Hindlimb muscle (tissue), 1 donor: ENCODE data around the gene KIF26B. TPM values are rescaled to one million over a fixed set of nuclear protein-coding genes. Genes with fewer than 3 reads are reported as not detected.

ENCODE experiments used
- DNase-seq: peaks from one replicate; pipeline ENCODE4 v3.0.0-alpha.2; 2013
- polyA plus RNA-seq: library from polyadenylated mRNA; unstranded; fragments of 120-200 nt; gene quantifications from one replicate; pipeline ENCODE4 v1.2.1, GENCODE V29; 2013; ENCODE audit not compliant: insufficient read length

KIF26B gene
- polyA plus RNA-seq, 1 donor: 0.99 TPM

DNA sequence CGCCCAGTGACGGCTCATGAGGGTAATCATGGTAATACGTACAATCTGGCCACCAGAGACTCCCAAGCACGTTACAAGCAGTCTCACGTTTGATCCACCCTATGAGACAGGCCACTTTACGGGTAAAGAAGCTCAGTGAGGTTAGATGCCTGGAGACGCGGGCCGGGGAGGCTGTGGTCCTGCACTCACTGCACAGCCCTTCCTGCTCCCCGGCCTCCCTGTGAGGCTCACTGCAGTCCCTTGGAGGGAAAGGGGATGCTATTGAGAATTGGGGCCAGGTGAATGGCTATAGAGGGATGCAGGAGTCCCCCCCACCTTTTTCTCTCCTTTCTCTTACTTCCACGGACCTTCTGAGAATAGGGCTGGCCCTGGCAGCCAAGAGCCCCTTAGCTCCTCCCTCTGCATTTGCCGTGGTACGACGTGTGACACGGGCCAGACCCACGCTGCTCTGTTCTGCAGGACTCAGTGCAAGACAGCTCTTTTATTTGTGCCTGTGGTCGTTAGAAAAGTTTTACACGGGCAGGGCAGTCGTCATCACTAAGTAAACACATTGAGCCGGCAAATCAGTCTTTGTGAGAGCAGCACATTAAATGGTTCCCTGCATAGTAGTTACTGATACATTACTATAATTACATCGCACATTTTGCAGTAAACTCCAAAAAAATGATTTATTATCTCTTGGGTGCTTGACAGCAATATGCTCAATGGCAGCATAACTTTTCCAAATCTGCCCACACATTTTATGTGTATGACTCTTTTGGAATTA lies 18.8 kb downstream of the KIF26B start:
- no peak for DNase-seq

DNA sequence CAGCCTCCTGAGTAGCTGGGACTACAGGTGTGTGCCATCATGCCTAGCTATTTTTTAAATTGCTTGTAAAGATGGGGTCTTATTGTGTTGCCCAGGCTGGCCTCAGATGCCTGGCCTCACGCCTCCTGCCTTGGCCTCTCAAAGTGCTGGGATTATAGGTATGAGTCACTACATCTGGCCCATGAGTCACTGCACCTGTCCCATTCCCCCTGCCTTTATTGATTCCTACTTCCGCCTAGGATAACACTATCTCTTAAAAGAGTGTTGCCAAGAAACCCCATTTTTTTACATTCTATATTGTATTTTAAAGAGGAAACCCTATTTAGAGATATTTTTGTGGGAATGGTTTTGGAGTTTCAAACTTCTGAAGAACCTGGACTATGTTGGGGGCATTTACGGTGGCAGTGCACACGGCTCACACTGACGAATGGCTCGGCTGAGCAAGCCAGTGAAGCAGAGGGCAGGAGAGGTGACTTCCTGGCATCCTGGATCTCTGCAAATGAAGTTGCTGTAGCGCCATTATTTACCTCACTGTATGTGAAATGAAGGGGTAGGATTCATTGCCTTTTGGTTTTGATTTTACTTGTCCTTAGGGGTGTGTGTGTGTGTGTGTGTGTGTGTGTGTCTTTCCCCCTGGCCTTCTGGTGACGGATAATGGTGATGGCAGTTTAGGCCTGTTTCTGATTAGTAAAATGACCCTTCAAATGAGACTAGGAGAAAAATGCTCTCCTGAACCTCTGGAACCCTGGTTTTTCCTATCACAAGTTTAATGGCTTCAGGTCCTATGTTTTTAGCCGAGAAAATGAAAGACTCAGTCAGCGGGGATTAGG lies 22.5 kb downstream of the KIF26B start:
- DNase-seq: no peak

DNA sequence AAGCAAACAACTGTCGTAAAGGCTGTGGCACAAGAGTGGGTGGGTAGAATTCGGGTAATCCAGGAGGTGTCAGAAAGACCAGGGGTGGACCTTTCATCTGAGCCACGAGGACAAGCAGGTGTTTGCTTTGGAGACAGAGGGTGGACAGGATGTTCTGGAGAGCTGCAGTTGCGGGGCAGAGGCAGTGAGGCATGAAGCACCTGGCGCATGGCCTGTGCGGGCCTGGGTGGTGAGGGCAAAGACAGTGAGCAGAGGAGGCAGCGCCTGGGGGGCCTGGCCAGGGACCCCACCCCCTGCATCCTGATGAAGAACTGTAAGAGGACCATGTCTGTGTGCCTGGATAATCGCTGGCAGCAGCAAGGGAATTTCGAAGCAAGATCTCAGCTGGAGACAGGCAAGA lies 24.9 kb downstream of the KIF26B start:
- no peak for DNase-seq

DNA sequence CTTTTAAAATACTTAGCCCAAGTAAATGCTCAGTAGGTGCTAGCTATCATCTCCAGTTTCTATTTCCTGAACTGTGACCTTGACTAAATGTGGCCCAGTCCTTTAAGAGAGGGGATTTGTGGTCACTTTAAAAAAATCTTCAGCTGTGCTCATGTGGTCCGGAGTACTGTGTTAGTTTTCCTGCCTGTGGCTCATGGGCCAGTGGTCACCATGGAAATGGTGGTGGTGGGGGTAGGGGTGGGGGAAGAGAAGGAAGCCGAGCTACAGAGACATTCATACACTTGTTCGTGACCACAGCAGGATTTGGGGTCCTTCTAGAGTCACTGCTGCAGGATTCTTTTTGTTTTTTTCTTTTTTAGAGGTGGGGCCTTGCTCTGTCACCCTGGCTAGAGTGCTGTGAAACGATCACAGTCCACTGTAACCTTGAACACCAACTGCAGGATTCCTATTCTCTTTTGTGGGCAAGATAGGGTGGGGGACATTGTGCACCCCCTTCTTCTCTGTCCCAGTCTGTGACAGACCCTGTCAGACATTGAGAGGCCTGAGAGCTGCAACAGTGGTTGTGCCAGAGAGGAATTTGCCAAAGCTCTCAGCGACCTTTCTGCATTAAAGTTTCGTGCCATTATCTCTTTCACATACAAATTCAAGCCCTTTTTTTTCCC lies 25.8 kb downstream of the KIF26B start:
- no peak for DNase-seq

DNA sequence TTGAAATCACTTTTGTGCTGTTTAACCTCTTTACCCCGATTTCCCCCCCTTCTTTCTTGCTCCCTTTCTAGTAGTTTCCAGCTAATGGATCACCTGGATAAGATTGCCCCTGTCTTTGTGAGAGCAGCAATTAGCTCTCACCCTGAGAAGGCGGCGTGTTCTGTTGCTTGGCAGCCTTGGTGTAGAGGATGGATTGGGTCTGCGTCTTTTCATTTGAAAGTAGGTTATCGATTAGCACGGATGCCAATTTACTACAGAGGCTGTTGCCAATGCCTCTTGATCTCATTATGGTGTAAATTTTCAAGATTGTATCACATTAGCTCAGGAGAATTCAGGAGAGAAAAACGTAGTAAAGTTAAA lies 26.4 kb downstream of the KIF26B start:
- DNase-seq: no peak

DNA sequence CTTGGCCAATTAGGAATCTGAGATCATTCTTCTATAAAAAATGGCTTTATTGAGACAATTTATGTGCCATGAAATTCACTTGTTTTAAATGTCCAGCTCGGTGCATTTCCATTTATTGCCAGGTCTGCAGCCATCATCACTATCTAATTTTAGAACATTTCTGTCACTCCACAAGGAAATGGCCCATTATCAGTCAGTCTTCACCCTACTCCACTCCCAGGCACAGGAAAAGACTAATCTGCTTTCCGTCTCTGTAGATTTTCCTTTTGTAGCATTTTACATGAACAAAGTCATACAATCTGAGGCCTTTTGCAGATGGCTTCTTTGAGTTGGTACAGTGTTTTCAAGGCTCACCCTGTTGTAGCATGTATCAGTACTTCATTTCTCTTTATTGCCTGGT lies 27.2 kb downstream of the KIF26B start:
- no peak for DNase-seq

DNA sequence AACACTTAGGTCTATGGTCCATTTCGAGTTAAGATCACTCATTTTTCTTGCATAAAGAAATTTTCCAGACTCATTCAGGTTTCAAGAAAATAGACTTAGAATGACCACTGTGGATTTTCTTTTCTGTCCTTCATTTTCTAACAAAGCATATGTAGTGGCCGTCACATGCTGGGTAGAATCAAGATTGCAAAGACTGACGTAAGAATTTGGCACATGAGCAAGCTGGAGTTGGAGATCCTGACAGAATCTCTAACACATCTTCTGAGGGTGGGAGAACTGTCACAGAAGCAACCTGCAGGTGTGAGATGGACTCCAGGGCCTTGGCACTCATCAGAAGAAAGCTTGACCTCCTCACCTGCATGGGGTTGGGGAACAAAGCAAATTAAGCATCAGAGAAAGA lies 28.6 kb downstream of the KIF26B start:
- DNase-seq: no peak

DNA sequence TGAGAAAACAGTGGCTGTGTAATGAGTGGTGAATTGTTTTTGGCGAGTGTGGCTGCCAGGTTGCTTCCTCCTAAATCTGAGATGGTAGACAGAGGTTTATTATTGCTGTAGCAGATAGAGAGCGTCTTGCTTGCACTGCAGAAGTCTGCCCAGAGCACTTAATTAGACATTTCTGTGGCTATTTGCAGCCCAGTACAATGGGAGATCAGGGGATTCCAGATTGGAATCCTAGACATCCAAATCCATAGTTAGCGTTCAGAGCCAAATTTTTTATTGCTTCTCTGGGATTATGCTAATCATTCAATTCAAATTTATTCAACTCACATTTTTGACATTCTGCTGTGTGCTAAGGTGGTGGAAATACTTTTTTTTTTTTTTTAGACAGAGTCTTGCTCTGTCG lies 30.0 kb downstream of the KIF26B start:
- no peak for DNase-seq

DNA sequence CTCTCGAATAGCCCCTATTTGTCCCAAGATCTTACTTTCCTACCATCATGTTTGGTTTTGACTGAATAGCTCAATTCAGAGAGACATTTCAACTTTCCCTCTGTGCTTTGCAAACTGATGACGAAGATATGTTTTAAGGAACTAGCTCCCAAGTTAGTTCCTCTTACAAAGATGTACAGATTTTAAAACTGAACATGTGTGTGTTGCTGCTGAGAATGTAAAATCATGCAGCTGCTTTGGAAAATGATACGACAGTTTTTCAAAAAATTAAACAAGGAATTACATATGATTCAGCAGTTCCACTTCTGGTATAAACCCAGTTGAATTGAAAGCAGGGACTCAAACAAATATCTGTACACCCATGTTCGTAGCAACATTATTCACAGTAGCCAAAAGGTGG lies 33.6 kb downstream of the KIF26B start:
- DNase-seq: no peak

DNA sequence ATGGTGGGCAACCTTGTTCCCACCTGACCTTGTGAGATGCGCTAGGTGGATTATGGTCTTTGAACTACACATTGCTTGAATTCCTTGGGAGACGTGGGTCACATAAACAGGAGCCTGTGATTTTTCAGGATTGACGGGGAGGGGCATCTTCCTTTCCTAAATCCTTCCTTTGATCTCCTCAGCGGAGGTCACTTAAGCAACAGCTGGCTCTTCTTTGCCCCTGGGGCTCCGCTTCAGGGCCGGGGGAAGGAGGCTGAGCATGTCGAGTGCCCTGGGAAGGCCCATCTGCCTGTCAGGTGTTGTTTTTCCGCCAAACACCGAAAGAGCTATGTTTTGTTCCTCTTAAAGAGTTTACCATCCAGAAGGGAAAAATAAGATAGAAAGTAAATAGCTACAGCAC lies 40.6 kb downstream of the KIF26B start:
- no peak for DNase-seq

DNA sequence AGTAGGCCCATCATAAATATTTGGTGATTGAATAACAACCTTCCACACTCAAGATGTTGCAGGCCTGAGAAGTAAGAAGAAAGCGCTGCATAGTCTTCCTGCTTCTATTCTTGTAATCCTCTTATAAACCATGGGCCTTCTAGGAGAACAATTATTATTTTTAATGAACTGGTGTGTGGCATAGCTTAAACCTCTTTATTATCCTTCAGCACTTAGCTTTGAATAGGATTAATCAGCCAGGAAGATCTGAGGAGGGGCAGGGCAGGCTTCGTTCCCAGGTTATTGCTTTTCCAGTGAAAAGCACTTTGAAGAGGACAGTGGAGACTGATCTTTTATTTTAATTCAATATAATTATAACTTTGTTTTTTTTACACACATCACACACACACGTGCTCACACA lies 42.3 kb downstream of the KIF26B start:
- DNase-seq: no peak

DNA sequence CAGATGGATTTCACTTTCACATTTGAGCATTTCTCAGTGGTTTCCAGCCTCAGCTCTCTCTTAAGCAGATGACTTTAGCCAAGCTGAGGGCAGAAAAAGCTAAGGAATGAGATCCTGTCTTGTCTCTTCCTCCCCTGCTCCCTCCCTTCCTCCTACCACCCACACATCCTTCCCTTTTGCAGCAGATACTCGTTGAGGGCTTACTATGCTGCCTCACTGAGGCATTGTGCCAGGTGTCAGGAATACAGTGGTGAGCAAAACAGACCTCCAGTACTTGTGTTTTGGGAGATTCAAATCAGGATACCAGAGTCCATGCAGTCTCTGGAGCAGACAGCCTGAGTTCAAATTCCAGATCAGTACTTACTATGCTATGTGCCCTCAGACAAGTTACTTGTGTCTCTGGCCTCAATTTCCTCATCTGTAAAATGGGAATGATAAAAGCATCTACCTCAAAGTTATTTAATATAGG lies 43.2 kb downstream of the KIF26B start:
- peak; percentile 24 for DNase-seq

DNA sequence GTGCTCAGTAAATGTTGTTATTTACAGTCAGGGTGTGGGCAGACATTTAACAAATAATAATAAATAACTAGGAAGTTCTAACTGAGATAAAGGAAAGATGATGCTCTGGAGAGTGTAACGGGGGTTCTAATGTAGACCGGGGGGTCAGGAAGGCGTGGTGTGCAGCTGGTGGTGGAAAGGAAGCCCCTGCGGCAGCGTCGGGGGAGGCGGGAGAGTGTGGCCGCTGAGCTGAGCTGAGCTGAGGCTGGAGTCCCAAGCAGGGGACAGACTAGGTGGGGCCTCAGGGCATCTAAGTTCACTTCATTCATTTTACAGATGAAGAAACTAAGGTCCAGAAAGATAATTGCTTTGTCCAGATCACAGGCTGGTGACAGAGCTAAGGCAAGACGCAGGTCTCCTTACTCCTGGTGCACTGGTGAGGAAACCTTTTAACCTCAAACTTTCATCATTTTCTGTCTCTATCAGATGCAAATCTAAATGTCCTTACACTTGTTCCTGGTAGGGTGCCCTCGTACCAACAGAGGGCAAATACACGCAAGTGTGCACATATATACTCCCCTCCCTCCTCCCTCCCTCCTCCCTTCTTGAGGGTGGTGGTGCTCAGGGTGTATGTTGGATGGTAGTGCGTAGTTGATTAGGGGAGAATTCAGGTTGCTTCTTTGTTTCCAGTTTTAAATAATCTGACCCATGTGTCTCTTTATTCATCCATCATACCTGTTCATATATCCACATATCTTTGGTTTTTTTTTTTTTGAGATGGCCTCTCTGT lies 44.1 kb downstream of the KIF26B start:
- DNase-seq: no peak

DNA sequence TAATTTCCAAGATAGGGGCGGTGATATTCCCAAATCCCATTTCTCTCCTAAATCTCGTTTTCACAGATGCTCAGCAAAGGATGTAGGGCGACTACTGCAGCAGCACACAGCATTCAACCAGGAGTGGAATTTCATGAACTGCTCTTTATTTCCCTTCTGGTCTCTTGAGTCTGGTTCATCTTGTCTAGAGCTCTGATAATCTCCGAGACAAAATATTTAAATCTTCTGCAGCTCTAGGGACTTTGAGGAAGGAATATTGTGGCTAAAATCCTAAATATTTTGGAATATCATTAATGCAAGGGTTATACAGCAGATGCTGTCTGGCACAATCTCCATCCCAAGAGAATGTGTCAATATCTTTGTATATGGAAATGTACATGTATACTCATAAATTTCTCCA lies 45.4 kb downstream of the KIF26B start:
- DNase-seq: no peak

DNA sequence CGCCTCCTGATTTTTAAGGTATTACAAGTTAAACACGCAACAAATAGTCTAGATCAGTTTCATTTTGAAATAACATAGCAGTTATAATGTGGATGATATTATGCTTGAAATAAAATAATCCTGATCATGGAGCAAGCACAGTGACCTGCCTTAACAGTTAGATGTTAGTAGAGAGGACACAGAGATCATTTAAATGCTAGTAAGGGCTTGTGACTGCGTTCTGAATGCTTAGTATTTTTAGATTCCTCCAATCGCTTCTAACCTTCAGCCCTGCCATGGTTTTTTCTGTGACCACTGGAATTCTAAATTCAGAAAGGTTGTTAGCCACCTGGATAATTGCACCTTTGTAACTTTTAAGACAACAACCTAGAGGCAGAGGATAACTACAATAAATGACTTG lies 46.4 kb downstream of the KIF26B start:
- DNase-seq: no peak

DNA sequence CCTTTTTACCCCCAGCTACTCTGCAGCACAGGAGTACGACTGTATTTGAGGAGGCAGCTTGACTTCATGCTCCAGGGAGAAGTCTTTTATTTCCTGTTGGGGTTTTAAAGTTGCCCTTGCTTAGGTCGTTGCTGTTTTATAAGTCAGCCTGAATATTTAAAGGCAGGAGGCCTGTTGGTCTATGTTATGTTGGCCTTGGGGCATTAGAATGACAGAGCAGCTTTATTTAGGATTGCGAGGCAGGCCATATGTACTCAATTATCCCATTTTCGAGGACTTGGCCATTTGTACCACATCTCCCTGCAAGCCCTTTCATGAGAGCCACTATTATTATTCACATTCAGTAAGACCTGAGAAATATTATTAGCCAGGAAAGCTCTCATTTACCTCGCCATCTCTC lies 47.0 kb downstream of the KIF26B start:
- no peak for DNase-seq

DNA sequence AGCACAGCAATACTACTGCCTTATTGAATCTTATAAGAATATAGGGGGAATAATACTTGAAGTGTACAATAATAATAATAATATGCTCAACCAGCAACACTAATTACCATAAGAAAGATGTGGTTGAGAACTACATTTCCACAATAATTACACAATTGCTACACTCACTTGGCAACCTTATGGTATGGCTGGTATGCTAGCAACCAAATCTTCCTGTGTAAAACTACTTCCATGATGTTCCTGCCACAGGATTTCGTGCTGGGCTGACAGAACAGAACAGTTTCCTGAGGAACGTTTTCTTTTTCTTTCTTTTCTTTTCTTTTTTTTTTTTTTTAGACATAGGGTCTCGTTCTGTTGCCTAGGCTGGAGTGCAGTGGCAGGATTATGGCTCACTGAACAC lies 50.6 kb downstream of the KIF26B start:
- DNase-seq: no peak

DNA sequence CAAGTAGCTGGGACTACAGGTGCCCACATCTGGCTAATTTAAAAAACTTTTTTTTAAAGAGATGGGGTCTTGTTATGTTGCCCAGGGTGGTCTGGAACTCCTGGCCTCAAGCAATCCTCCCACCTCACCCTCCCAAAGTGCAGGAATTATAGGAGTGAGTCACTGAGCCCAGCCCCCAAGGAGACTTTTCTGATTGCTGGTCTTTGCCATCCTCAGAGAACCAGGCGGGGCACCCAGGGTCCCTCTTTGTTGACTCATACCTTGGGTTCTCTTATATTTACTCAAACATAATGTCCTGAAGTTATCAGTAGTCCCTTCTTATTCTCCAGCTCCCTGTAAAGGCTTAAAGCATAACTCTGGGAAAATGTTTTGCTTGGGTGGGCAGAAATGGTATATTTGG lies 51.1 kb downstream of the KIF26B start:
- no peak for DNase-seq

DNA sequence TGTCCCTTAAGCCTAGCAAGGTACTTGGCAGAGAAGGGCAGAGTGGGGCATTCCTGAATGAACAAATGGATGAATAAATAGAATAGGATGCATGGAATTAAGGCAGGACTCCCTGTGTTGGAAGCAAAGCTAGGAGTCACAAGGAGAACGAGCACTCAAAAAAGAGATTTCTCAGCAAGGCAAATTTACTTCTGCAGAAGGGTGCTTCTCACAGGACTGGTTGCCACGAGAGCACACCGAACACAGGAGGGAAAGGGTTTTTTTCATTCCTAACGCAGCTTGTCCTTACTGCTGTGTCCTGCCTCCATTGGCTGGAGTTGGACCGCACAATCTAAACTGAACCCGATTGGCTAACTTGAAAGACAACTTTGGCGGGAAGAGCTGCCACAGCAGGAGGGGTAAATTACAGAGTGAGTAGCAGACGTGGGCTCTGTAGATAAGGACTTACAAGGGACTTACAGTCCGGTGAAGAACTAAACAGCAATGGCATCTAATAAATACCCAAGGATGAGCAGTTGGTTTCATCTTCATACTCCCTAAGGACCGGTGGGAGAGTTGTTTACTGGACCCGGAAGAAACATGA lies 52.4 kb downstream of the KIF26B start:
- no peak for DNase-seq

DNA sequence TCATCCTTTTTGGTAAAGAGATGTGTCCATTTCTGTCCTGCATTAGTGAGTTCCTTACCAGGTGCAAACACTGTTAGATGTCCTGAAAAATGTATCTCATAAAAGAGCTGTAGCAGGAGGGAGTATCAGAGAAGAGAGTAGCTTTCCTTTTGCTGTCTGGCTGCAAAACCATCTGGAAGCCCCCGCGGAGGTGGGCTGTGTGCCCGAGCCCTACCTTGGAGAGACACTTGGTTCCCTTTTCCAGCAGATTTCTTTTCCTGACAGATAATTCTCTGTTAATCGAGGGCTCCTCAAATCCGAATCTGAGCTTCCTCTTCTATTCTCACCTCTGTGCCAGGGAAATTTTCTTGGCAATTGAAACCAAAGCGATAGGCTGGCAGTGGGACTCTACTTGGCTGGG lies 53.0 kb downstream of the KIF26B start:
- DNase-seq: no peak

DNA sequence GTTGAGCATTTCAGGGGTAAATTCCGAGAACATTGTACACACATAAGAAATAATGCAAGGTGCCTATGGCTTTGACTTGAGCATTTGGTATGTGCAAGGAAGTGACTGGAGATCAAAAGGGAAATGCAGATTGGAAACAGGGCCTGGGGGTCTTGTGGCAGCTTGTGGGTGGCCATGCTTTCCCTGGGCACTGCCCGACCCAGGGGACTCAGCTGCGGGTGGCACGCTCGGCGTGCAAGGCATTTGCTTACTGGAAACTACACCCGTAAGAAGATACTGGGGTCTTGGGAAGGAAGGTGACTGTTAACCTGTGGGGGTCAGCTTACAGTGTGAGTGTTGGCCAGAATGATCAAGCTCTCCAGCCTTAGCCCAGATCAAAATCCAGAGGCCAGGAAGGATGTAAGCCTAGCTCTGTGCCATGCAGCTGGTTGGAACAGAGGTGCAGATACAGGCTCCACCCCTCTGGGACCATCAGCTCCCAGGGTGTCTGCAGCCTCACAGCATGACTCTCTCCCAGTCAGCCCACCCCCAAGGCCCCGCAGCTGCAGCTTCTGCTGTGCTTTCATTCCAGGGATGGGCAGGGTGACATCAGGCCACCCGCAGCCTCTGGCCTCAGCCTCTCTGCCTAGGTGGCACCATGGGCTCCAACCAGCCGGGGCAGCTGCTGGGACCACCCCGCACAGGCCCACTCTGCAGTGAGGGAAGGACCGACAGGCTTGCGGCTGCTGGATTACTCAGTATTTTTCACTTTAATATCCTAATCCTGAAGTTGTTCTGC lies 55.1 kb downstream of the KIF26B start:
- no peak for DNase-seq
